DMS53 treated with DMSO at 0.1 percent for 48 hours (cell line): Measurements from ENCODE around the gene ITPK1.

ENCODE experiments used
- DNase-seq: peaks from one replicate; lab custom pipeline; 2025; ENCODE audit not compliant: unreplicated experiment; lab: John Stamatoyannopoulos, UW

ITPK1 gene

DNA sequence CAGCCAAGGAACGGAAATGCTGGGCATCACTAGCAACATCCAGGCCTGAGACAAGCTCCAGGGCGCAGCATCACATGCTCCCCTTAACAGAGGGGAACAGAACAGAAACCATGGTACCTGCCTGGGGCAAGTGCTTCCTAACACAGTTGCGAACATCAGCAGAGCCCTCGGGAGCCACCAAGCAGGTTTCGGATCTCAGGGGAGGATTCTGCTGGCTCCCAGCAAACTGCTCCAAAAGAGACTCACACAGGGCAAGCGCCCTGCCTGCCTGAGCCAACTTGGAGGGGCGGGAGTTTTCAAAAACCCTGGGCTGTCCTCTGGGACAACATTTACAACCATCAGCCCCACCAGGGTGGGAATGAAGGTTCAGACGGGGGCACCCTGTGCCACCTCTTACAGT lies 173.1 kb downstream of the ITPK1 start:
- DNase-seq: no peak

DNA sequence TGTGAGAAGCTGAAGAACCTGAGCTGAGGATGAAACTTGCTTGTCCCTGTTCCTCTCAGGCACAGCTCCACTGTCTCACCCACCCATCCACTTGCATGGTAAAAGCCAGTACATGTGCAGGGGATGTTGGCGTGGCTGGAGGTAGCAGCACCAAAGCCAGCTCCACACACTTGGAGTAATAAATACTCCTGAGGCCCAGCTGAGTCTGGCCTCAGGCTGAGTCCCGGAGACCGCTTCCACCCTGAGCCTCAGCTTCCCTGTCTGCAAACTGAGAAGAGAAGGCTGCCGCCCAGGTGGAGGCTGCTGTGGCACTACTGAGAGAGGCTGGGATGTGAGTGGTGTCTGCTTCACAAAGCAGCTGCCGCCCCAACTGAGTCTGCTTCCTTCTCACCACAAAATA lies 173.6 kb downstream of the ITPK1 start:
- DNase-seq: no peak

DNA sequence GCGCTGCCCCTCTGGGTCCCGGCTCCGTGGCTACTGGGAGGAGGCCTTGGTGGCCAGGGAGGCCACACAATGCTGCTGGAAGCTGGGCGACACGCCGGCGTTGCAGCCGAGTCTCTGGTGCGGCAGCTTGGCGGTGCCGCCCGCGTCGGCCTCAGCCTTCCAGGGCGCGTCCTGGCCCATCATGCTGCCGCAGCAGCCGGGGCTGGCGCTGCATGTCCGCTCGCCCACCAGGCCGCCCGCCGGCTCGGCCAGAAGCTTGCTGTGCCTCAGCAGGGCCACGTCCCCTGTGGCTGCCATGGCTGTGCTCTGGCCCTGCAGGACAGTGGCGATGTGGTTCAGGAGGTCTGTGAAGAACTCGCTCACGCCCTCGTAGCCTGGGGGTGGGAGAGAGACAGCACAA lies 174.2 kb downstream of the ITPK1 start:
- DNase-seq: no peak

DNA sequence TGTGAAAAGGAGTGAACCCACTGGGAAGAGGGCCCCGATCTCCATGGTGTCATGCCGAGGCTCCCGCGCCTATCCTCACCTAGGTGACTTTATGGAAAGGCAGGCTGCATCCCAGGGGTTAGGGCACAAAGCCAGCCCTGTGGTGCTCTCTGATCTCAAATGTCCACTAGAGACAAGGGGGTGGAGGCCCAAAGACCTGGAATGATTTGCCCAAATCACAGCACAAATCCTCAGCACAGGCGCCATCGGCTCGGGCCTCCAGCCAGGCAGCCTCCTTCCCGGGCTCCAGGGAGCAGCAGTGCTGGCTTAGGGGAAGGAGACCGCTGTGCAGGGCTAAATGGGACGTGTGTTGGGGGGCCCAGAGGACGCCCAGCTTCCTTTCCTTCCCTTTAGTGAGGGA lies 175.2 kb downstream of the ITPK1 start:
- DNase-seq: no peak

DNA sequence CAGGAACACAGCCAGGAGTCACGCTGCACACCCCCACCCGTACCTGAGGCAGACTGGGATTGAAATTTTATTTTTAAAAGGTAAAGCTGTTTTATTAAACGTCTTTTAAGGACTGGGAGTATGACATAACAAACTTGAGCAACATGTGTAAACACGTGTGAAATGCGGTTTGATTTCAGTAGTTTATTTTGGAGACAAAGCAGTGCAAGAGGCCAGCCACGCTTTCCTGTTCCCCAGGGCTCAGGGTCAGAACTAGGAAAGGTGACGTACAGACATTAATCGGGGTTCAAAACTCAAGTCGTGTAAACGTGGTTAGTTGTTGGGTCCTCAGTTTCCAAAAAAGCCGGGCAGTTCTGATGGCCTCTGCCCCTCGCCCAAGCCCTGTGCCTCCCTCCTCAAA lies 176.0 kb downstream of the ITPK1 start:
- DNase-seq: no peak

DNA sequence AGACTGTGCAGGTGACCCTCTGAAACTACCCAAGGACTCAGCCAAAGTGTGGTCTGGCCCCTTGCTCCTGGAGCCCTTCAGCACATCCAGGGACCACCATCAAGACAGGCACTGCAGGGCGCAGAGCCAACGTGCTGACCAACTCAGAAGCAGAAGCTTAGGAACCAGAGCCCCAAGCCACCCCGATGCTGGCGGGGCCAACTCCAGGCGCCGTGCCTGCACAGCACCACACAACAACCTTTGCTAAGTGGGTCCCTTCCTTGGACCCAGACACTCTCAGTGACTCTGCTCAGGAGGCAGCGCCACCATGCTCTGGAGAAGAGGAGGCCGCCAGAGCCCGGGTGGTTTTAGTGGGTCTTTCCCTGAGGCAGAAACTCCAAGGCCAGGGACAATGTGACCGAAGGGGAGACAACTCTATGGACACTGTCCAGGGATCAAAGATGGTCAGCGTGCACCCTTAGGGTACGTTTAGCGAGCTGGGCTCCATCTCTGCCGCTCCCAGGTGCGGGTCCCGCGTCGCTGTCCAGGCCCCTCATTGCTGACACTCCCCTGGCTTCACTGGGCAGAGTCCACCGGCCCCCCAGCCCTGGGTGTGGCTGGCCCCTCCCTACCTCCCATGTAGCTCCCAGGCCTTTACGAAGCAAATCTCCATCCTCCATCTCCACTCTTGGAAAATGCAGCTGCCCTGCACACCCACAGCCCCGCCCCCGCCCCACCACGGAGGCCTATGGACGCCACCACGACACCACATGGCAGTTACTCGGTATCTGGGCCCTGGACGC lies 176.6 kb downstream of the ITPK1 start:
- DNase-seq: no peak

DNA sequence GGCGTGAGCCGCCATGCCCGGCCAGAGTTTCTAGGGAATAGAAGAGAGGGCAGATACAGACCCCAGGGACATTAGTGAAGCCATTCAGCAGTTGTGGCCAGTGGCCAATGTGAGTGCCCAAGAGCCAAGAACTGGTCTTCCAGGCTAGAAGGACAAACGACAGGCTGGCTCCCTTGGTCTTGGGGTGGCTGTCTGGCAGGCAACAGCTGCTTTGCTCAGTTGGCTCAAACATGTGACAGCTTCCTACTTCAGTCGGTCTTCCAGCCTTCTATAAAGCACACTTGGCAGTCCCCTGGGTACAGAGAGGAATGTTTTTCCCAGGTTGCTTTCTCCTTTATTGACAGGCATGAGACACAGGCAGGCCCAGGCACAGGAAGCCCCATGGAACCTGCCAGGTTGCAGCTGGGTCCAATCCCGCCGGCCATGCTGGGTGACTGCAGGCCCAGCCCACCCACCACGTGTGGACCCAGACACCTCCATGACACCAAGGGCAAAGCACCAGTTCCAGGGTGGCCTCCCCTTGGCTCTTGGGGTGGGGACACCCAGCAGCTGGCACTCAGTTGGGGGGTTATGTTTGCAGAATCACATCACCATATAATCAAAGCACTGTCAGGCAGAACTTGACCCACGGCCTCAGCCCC lies 177.4 kb downstream of the ITPK1 start:
- DNase-seq: no peak

DNA sequence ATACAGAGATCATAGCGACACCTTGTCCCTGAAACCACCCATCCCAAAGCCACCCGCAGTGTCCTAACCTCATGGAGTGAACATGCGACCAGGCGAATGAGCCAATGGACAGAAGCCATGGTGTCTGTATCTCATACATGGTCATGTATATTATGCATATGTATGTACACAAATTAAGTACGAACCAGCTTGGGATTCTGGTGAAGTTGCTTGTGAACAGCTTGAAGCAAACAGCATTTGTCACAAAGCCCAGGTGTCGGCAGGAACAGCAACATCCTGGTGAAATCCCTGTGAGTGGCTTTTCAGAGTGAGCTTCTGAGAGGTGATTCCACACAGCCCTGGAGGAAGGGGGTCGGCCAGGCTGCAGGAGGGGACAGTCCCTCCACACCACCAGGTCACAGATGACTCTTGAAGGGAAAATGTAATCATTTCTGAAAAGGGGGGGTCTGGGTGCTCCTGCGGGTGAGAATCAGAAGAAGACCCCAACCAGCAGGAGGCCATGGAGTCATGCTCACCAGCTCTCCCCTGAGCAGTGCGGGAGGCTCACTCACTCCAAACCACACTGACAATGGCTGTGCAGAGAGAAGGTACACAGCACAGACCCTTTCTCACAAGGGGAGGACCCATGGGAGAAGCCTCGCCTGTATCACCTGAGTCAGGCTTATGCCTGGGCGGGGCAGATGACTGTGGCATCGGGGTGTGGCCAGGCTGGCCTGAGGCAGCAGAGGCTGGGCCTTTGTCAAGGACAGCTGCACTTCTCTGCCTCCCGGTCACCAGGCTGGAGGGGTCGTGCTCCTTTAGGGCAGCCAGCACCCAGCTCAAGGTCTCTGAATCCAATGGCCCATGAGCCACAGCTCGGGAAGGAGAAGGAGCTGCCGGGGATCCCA lies 178.4 kb downstream of the ITPK1 start:
- DNase-seq: no peak

DNA sequence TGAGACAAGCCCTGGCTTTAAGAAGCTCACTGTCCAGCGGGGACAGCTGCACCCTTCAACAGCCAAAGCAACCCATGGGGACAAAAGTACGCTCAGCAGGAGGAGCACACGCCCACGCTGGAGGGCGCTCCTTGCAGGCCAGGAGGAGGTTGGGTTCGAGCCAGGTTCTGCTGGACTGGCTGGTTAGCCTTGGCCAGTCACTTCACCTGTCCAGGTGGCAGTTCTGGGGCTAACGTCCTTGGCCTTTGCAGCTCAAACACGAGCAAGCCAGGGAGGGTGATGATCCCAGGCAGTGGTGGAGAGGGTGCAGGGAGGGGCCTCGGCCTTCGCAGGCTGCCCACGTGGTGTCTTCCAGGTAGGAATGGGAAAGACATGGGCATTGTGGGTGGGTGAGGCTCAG lies 179.6 kb downstream of the ITPK1 start:
- no peak for DNase-seq

DNA sequence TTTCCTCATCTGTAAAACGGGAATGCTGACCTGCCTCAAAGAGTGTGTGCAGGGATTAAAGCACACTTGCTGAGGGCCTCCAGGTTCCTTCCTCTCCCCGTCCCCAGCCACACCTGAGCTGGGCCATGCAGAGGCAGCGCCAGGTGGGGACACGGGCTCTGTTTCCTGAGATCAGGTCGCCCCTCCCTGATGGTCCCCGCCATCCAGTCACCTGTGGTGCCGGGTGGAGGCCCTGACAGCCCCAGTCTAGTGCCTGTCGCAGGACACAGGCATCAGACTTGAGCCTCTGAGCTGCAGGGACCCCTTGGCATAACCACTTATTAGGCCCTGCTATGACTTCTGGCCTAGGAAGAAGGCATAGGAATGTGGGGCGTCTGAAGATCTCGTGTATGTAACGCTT lies 180.3 kb downstream of the ITPK1 start:
- no peak for DNase-seq

DNA sequence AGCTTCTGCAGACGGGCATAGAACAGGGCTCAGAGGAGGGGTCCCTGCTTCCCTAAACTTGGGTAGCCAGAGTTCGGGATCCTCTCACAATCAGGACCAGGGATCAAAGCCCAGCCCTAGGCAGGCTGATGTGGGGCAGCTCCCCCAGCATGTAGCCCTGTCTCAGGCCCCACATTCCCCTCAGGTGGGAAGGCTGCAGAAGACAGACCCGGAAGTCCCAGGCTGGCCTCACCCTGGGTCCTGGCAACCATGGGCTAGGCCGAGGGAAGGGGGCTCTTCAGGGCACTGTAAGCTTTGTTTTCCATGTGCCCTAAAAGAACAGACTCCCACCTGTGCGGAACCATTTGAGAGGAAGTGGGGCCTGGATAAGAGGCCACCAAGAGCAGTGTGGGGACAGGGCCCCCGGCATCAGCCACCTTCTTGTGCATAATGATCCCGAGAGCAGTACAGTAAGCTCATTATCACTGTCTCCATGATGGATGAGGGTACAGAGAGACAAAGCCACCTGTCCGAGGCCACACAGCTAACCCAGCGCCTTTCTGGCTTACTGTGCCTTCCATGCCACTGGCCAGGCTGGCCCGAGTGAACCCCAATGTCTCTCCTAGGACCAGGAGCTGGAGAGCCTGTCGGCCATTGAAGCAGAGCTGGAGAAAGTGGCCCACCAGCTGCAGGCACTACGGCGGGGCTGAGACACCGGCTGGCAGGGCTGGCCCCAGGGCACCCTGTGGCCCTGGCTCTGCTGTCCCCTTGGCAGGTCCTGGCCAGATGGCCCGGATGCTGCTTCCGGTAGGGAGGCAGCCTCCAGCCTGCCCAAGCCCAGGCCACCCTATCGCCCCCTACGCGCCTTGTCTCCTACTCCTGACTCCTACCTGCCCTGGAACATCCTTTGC lies 181.3 kb downstream of the ITPK1 start:
- DNase-seq: no peak

DNA sequence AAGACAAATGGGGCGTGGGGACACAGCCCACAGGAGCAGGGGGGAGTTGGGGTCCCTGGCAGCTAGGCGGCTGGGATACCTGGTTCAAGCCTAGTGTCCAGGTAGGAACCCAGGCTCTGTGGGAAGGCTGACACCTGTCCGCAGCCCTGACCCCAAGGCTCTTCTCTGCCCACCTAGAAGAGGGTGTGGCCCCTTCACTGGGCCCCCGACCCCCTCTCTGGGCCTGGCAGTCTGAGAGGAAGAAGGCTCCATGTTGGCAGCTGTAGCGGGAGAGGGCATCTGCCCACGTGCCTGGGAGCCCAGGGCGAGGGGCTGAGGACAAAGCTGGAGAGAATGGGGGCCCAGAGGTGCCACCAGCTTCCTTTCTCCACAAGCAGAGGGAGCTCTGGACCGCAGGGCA lies 182.2 kb downstream of the ITPK1 start:
- DNase-seq: no peak

DNA sequence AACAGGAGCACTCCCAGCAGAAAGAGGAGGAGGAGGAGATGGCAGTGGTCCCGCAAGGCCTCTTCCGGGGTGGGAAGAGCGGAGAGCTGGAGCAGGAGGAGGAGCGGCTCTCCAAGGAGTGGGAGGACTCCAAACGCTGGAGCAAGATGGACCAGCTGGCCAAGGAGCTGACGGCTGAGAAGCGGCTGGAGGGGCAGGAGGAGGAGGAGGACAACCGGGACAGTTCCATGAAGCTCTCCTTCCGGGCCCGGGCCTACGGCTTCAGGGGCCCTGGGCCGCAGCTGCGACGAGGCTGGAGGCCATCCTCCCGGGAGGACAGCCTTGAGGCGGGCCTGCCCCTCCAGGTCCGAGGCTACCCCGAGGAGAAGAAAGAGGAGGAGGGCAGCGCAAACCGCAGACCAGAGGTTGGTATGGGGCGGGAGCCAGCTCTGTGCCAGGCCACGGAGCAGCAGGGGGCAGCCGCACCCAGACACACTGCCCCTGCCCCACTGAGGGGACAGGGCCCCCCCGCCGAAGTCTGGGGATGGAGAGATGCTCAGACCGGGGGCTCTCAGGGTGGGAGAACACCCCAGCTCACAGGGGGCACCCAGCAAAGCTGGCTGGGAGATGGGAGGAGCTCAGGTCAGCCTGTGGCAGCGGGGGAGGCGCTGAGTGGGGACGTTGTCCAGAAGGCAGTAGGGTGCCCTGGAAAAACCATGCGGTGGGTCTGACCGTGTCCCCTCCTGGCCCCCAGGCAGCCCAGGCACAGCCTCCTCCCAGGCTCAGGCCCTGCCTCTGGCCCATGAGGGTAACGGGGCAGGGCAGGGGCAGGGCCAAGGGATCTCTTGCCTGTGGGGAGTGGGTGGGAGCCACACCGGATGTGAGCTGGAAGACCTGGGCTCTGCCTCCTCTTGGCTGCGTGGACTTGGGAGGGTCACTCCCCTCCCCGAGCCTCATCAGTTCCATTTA lies 183.0 kb downstream of the ITPK1 start:
- DNase-seq: no peak

DNA sequence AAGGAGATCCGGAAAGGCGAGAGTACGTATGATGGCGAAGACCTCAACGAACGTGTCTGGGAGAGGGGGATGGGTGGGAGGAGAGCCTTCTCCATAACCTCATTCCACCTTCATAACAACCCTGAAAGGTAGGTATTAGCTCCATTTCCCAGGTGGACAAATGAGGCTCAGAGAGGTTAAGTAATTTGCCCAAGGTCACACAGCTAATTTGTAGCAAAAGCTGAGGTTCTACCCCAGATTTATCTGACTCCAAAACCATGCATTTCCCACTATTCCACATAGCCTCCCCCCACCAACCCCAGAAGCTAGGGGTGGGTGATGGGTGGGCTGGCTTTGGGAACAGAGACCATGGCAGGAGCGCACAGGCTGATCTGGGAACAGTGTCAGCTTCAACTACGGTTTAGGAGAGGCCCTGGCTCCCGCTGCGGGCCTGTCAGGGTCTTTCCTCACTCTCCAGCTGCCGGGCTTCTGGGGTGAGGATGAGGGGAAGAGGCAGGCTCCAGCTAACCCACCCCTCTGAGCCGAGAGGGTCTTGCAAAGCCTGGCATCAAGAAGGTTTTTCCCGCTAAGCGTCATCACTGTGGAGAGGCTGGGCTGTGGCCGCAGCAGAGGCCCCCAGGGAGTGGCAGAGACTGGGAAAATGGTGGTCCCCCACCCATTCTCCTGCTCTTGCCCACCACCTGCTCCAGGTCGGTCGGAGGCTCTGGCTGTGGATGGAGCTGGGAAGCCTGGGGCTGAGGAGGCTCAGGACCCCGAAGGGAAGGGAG lies 183.9 kb downstream of the ITPK1 start:
- DNase-seq: no peak

DNA sequence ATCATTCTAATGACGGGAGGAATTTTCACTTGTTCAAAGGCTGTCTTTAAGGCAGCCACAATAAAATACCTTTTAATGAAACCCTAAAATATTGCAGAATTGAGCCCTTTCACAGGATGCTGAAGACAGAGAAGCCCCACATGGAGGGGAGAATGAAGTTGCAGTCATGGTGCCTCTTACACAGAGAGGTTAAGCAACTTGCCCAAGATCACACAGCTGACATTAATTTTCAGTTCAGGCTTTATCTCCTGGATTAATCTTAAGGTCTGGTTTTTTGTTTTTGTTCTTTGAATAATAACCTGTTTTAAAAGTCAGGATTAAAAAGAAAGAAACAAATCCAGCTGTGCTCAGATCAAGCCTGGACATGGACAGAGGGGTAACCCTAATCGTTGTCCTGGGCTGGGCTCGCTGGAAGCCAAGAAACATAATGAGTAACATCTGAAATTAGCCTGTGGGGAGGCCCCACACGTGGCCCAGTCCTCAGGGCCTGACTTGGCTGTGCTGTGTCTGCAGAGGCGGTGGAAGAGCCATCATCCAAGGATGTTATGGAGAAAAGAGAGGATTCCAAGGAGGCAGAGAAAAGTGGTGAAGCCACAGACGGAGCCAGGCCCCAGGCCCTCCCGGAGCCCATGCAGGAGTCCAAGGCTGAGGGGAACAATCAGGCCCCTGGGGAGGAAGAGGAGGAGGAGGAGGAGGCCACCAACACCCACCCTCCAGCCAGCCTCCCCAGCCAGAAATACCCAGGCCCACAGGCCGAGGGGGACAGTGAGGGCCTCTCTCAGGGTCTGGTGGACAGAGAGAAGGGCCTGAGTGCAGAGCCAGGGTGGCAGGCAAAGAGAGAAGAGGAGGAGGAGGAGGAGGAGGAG lies 184.8 kb downstream of the ITPK1 start:
- DNase-seq: no peak

DNA sequence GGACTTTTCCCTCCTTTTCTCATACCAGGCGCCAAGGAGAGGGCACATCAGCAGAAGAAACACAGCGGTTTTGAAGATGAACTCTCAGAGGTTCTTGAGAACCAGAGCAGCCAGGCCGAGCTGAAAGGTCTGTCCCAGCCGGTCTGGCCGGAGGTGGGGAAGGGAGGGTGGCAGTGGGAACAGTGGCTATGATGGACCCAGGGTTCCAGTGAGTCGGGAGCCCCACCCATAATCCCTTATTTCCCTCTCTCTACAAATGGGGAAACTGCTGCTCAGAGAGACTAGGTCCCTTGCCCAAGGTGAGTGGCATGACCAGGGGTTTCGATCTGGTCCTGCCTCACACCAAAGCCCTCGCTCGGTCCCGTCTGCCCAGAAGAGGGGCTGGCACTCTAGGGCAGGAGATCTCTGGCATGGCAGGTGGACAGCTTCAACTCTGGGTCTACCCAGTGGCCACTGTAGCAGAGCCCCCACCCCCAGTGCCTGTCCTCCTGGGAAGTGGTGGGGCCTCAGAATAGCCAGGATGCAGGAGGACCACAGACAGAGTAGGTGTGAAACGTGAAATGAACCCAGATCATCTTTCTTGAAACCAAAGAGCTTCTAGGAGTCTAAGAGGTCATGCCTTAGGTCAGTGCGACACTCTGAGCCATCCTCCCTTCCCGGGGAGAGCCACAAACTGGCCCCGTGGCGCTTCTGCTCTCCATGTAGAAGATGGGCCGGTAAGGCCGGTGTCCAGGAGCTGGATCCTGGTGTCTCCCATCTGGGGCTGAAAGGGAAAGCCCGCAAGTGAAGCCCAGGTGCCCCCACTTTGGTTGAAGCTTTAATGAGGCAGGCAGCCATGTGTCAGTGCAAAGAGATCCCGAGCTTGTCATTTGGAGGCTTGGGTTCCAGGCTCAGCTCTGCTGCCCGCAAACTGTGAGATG lies 185.8 kb downstream of the ITPK1 start:
- no peak for DNase-seq
